HFFc6 (cell line): ENCODE measurements around the gene GAS2. TPM values are rescaled to one million over a fixed set of nuclear protein-coding genes. Genes with fewer than 3 reads are reported as not detected.

ENCODE experiments used
- DNase-seq: peaks from one replicate; pipeline ENCODE4 v3.0.0-alpha.2; 2018
- H3K27ac Mint-ChIP-seq: 2 replicates; pipeline ENCODE4 v1.8.0; 2020; ENCODE audit warnings: mild to moderate bottlenecking, mixed read lengths
- H3K27me3 Mint-ChIP-seq: 2 replicates; pipeline ENCODE4 v1.8.0; 2021; ENCODE audit warnings: mild to moderate bottlenecking, moderate library complexity, mixed read lengths; ENCODE audit not compliant: insufficient read depth
- H3K36me3 Mint-ChIP-seq: 2 replicates; pipeline ENCODE4 v1.8.0; 2021; ENCODE audit warnings: low read depth, mixed read lengths
- H3K4me1 Mint-ChIP-seq: 2 replicates; pipeline ENCODE4 v1.8.0; 2020; ENCODE audit warnings: low read depth, mixed read lengths
- H3K4me3 Mint-ChIP-seq: 2 replicates; pipeline ENCODE4 v1.8.0; 2020; ENCODE audit warnings: mild to moderate bottlenecking, moderate library complexity, mixed read lengths
- H3K9me3 Mint-ChIP-seq: 2 replicates; pipeline ENCODE4 v1.8.0; 2020; ENCODE audit warnings: mild to moderate bottlenecking, mixed read lengths
- total RNA-seq, 6 experiments: library from RNA; stranded (reverse); fragmentation: NEBNext Ultra II Directional; extraction: Animal tissue kit (Norgen Biotek cat#: 25700); gene quantifications; 2 replicates in 1 of 6; 3 replicates in 5 of 6; pipeline ENCODE4 v1.2.3, GENCODE V29; 2021
- TF ChIP-seq, protein P1 (sequence below): fragments of 200-600 bp; sonication (generic); IDR thresholded peaks from 2 replicates; pipeline ENCODE4 v1.5.0; 2021; ENCODE audit warnings: antibody characterized with exemption, mild to moderate bottlenecking

Gene GAS2
- total RNA-seq, 6 experiments from 2014 or later: 0.30 to 0.57 (median 0.43) TPM

DNA sequence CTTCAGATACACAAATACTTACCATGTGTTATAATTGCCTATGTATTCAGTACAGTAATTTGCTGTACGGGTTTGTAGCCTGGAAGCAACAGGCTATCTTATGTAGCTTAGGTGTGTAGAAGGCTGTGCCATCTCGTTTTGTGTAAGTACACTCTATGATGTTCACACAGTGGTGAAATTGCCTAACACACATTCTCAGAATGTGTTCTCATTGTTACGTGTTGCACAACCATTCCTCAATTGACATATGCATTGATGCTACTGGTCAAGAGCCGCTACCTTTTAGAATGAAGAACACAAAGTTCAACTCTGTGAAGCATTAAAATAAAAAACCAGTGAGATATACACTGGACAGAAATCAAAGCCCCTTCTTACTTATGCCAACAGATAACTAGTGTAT, 136.4 kb downstream of the GAS2 start:
- Mint-ChIP-seq H3K4me1 (no peaks in the 10 kb centered on the region), H3K27ac (no peak overlapping the region), H3K27me3 (no peaks in the 10 kb centered on the region), H3K9me3 (no peaks in the 10 kb centered on the region), H3K36me3 (no peaks in the 10 kb centered on the region), H3K4me3 (no peak overlapping the region)
- DNase-seq: no peak
- TF ChIP-seq, protein P1, sequence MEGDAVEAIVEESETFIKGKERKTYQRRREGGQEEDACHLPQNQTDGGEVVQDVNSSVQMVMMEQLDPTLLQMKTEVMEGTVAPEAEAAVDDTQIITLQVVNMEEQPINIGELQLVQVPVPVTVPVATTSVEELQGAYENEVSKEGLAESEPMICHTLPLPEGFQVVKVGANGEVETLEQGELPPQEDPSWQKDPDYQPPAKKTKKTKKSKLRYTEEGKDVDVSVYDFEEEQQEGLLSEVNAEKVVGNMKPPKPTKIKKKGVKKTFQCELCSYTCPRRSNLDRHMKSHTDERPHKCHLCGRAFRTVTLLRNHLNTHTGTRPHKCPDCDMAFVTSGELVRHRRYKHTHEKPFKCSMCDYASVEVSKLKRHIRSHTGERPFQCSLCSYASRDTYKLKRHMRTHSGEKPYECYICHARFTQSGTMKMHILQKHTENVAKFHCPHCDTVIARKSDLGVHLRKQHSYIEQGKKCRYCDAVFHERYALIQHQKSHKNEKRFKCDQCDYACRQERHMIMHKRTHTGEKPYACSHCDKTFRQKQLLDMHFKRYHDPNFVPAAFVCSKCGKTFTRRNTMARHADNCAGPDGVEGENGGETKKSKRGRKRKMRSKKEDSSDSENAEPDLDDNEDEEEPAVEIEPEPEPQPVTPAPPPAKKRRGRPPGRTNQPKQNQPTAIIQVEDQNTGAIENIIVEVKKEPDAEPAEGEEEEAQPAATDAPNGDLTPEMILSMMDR: no peak

DNA sequence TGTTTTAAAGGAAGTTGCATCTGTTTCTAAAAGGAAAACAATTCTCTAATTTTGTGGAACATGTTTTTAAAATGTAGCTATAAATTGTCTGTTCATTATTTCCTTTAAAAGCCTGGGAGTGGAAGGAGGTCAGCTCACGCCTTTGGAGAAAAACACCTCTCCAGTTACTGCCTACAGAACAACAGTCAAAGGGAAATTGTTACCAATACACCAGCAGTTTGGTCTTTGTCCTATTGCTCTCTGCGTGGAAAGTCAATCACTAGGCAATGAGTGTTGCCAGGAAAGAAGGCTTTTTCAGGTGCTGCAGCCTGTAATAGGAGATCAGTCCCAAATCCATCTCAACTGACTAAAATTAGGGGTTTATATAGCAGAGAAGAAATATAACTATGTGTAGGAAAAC, 141.0 kb downstream of the GAS2 start:
- Mint-ChIP-seq H3K27me3 (no peaks in the 10 kb centered on the region), H3K27ac (no peak overlapping the region), H3K4me1 (no peaks in the 10 kb centered on the region), H3K4me3 (no peak overlapping the region), H3K36me3 (no peaks in the 10 kb centered on the region), H3K9me3 (peaks cover 4% of the 10 kb centered on the region; the same call in 1 of the 2 replicates)
- no peak for DNase-seq
- TF ChIP-seq, protein P1: no peak

DNA sequence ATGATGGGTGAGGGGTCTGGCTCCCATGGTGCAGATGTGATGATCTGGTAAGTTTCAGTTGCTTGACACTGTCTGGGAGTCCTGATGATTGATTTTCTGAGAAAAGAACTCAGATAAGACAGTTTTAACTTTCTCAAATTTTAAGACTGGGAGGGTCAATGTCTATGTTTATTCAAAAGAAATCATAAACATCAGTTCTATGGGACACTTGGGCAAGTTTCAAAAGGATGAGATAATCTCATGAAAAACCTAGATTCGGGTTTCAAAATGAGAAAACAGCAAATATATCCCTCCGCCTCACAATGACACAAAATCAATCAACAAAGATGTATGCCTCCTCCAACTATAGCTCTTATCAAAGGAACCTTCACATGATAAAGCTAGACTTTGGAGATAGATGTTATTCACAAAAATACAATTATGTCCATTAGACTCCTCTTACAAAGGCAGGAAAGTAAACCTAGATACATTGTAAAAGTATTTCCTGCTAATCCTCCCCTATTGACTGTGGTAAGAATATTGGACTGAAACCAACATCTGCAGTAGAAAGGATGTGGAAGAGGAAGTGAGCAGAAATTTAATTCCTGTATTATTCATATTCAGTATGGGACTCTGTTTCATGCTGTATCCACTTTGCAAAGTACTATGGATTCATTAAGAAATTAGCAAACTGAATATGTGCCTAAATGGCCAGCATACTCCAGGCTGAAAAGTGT, 141.6 kb downstream of the GAS2 start:
- no peaks in the 10 kb centered on the region for H3K4me1 Mint-ChIP-seq
- H3K4me3 Mint-ChIP-seq: no peak overlapping the region
- H3K27me3 Mint-ChIP-seq: no peaks in the 10 kb centered on the region
- H3K9me3 Mint-ChIP-seq: peaks cover 4% of the 10 kb centered on the region; the same call in 1 of the 2 replicates
- H3K27ac Mint-ChIP-seq: no peak overlapping the region
- no peak for DNase-seq
- TF ChIP-seq, protein P1: no peak
- H3K36me3 Mint-ChIP-seq: no peaks in the 10 kb centered on the region

GRCh38 chr11:22808571-22809197, 142.3 kb downstream of the GAS2 start:
- H3K27me3 Mint-ChIP-seq: no peaks in the 10 kb centered on the region
- no peak overlapping the region for H3K4me3 Mint-ChIP-seq
- H3K9me3 Mint-ChIP-seq: peaks cover 4% of the 10 kb centered on the region; the same call in 1 of the 2 replicates

DNA sequence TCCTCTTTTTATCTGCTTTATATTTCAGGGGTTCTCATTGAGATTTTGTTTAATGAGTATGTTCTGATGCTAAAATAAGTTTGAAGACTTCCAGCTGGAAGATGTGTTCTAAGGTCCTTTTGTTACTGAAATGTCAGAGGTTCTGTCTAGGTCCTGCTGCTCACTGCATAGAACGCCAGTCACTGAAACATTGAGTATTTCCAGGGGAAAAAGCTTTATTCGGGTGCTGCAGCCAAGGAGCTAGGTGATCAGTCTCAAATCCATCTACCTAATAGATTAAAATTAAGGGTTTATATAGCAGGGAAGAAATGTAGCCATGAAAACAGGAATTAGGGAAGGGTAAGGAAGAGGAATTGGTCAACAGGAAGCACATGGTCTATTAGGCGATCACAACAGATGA, 143.5 kb downstream of the GAS2 start:
- no peaks in the 10 kb centered on the region for H3K4me1 Mint-ChIP-seq
- no peaks in the 10 kb centered on the region for H3K36me3 Mint-ChIP-seq
- H3K4me3 Mint-ChIP-seq: no peak overlapping the region
- TF ChIP-seq, protein P1: no peak
- peaks cover 4% of the 10 kb centered on the region; the same call in 1 of the 2 replicates for H3K9me3 Mint-ChIP-seq
- H3K27ac Mint-ChIP-seq: no peak overlapping the region
- no peak for DNase-seq
- no peaks in the 10 kb centered on the region for H3K27me3 Mint-ChIP-seq

More at GRCh38 chr11:22808571-22809197, 142.3 kb downstream of the GAS2 start:
- H3K4me1 Mint-ChIP-seq: no peaks in the 10 kb centered on the region
- no peak for DNase-seq
- TF ChIP-seq, protein P1: no peak
- no peak overlapping the region for H3K27ac Mint-ChIP-seq
- no peaks in the 10 kb centered on the region for H3K36me3 Mint-ChIP-seq
